Neural progenitor cell (in vitro differentiated cells): ENCODE measurements around the gene SCLY.

ENCODE experiments used
- EZH2 ChIP-seq: fragments of 200-600 bp; sonication (generic); IDR thresholded peaks from 2 replicates; pipeline ENCODE4 v1.6.1; 2017; ENCODE audit warnings: antibody characterized with exemption, mild to moderate bottlenecking, moderate library complexity
- EZH2phosphoT487 ChIP-seq: fragments of 200-600 bp; sonication (generic); IDR thresholded peaks from 2 replicates; pipeline ENCODE4 v1.6.1; 2017; ENCODE audit warnings: antibody characterized with exemption
- TF ChIP-seq, protein P1 (sequence below): fragments of 200-600 bp; sonication (generic); IDR thresholded peaks from 2 replicates; pipeline ENCODE4 v1.5.1; 2017; ENCODE audit warnings: antibody characterized with exemption, mild to moderate bottlenecking

DNA sequence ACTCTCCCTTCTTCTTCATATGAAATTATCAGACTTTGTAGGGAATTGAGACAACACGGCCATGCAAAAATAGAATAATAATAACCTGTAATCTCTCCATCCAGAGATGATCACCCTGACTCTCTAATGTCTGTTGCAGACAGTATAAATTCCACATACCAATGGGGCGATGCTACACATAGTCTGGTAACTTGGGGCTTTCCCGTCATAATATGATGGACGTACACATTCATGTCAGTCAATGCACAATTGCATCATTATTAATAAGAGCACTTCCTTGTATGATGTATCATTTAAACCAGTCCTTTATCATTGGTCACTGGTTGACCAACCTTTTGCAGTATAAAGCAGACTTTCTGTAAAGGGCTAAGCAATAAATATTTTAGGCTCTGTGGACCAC, 39.5 kb upstream of the SCLY start:
- TF ChIP-seq, protein P1, sequence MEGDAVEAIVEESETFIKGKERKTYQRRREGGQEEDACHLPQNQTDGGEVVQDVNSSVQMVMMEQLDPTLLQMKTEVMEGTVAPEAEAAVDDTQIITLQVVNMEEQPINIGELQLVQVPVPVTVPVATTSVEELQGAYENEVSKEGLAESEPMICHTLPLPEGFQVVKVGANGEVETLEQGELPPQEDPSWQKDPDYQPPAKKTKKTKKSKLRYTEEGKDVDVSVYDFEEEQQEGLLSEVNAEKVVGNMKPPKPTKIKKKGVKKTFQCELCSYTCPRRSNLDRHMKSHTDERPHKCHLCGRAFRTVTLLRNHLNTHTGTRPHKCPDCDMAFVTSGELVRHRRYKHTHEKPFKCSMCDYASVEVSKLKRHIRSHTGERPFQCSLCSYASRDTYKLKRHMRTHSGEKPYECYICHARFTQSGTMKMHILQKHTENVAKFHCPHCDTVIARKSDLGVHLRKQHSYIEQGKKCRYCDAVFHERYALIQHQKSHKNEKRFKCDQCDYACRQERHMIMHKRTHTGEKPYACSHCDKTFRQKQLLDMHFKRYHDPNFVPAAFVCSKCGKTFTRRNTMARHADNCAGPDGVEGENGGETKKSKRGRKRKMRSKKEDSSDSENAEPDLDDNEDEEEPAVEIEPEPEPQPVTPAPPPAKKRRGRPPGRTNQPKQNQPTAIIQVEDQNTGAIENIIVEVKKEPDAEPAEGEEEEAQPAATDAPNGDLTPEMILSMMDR = no peak
- TF ChIP-seq EZH2phosphoT487 (no peak), EZH2 (no peak)
